Activated CD4-positive, alpha-beta T cell treated with anti-CD3 and anti-CD28 coated beads, Interleukin-2, amount 50 U/mL, for 24 hours (primary cell): Measurements from ENCODE around the gene WSCD1.

ENCODE experiments used
- DNase-seq, 2 donors: peaks; one replicate each; pipeline ENCODE4 v3.0.0-alpha.2; 2020; ENCODE audit warnings: low read depth in 1 of 2, low spot score in 1 of 2

Gene WSCD1

GRCh38 chr17:6104956-6105648 is 34.9 kb downstream of the WSCD1 start:
- DNase-seq, result no peak

GRCh38 chr17:6105649-6106007 is 35.4 kb downstream of the WSCD1 start:
- no peak for DNase-seq

GRCh38 chr17:6106212-6106611 is 36.0 kb downstream of the WSCD1 start:
- DNase-seq, result no peak

GRCh38 chr17:6107791-6108190 is 37.6 kb downstream of the WSCD1 start:
- no peak for DNase-seq

GRCh38 chr17:6108382-6108781 is 38.2 kb downstream of the WSCD1 start:
- DNase-seq, result no peak

GRCh38 chr17:6108987-6109386 is 38.8 kb downstream of the WSCD1 start:
- no peak for DNase-seq

GRCh38 chr17:6109536-6109935 is 39.4 kb downstream of the WSCD1 start:
- no peak for DNase-seq

GRCh38 chr17:6110088-6110487 is 39.9 kb downstream of the WSCD1 start:
- no peak for DNase-seq

GRCh38 chr17:6110592-6110991 is 40.4 kb downstream of the WSCD1 start:
- no peak for DNase-seq

- DNase-seq, result no peak
These were observed 50.2 kb downstream of the WSCD1 start for GRCh38 chr17:6120351-6120750.

- DNase-seq, result no peak
These were observed 54.7 kb downstream of the WSCD1 start for GRCh38 chr17:6124856-6125255.

- no peak for DNase-seq
These were observed 56.6 kb downstream of the WSCD1 start for GRCh38 chr17:6126768-6127167.

GRCh38 chr17:6134721-6135120 is 64.5 kb downstream of the WSCD1 start:
- DNase-seq, result no peak

GRCh38 chr17:6135236-6135635 is 65.1 kb downstream of the WSCD1 start:
- DNase-seq, result no peak

GRCh38 chr17:6135996-6136395 is 65.8 kb downstream of the WSCD1 start:
- DNase-seq, result no peak

- no peak for DNase-seq
These were observed 67.7 kb downstream of the WSCD1 start for GRCh38 chr17:6137716-6138502.

- DNase-seq, result no peak
These were observed 68.7 kb downstream of the WSCD1 start for GRCh38 chr17:6138761-6139446.

GRCh38 chr17:6139447-6139832 is 69.3 kb downstream of the WSCD1 start:
- DNase-seq, result no peak

- DNase-seq, result no peak
These were observed 70.0 kb downstream of the WSCD1 start for GRCh38 chr17:6140188-6140587.

- no peak for DNase-seq
These were observed 70.7 kb downstream of the WSCD1 start for GRCh38 chr17:6140728-6141330.

GRCh38 chr17:6142701-6143100 is 72.5 kb downstream of the WSCD1 start:
- no peak for DNase-seq

- no peak for DNase-seq
These were observed 75.8 kb downstream of the WSCD1 start for GRCh38 chr17:6145946-6146345.
